ENCODE data around the gene NRIP3. TPM values are rescaled to one million over a fixed set of nuclear protein-coding genes. Genes with fewer than 3 reads are reported as not detected.

Gene NRIP3
- total and polyA plus RNA-seq, 2 of the 13 experiments (the other 11 are each of a cell fraction or from before 2014, with no cell fraction given), result 0.04 to 0.07 TPM

GRCh38 chr11:8964324-8965320, 39.2 kb downstream of the NRIP3 start, which contains the start of gene TMEM9B (continued):
- TF ChIP-seq RERE (CRISPR knock-in tag; IDR thresholded peaks at IDR 0.05; ENCODE audit: low read depth) (no peak), MED1 (CRISPR knock-in tag; IDR thresholded peaks at IDR 0.05) (peak; percentile 13; the same call in 1 of the 2 replicates), ZNF724P (CRISPR knock-in tag; IDR thresholded peaks at IDR 0.05; ENCODE audit: borderline replicate concordance) (no peak), TRIM22 (IDR thresholded peaks at IDR 0.05) (no peak), ATRX (CRISPR knock-in tag; IDR thresholded peaks at IDR 0.05; ENCODE audit: borderline replicate concordance) (no peak), ZNF460 (CRISPR knock-in tag; IDR thresholded peaks at IDR 0.05; ENCODE audit: borderline replicate concordance) (no peak; the same call in 1 of the 2 replicates), ZNF891 (CRISPR knock-in tag; IDR thresholded peaks at IDR 0.05) (peak; percentile 83), E2F2 (CRISPR knock-in tag; IDR thresholded peaks at IDR 0.05; ENCODE audit: borderline replicate concordance) (no peak), PHF5A (CRISPR knock-in tag; IDR thresholded peaks at IDR 0.05; ENCODE audit: low read depth, unreplicated experiment) (no peak), ZNF839 (CRISPR knock-in tag; IDR thresholded peaks at IDR 0.05; ENCODE audit: borderline replicate concordance) (no peak; the same call in 1 of the 2 replicates), TAF1 (CRISPR knock-in tag; IDR thresholded peaks at IDR 0.05) (peak; percentile 90), TBL1XR1 (IDR thresholded peaks at IDR 0.05; ENCODE audit: borderline replicate concordance, low read length, partially characterized antibody) (no peak), BATF2 (CRISPR knock-in tag; IDR thresholded peaks at IDR 0.05) (no peak), NFYB (CRISPR knock-in tag; IDR thresholded peaks at IDR 0.05) (peak; percentile 62), HNRNPLL (IDR thresholded peaks at IDR 0.05; ENCODE audit: low read depth, low read length, poor library complexity, severe bottlenecking) (peak; percentile 69)
